CD4-positive, alpha-beta T cell treated with Interleukin-21 for 1 hour (primary cell): ENCODE data around the gene RAB3GAP1.

Source experiments
- DNase-seq: peaks from one replicate; pipeline ENCODE4 v3.0.0-alpha.2; 2020

Gene RAB3GAP1

GRCh38 chr2:135164431-135164830, 112.3 kb downstream of the RAB3GAP1 start:
- DNase-seq: no peak

- DNase-seq: no peak
Observed at GRCh38 chr2:135167273-135167672, 115.2 kb downstream of the RAB3GAP1 start.

- no peak for DNase-seq
Observed at GRCh38 chr2:135168204-135168856, 116.2 kb downstream of the RAB3GAP1 start.

- no peak for DNase-seq
Observed at GRCh38 chr2:135169900-135170753, 118.0 kb downstream of the RAB3GAP1 start.

GRCh38 chr2:135174049-135174809, 122.1 kb downstream of the RAB3GAP1 start:
- no peak for DNase-seq

GRCh38 chr2:135174810-135175093, 122.7 kb downstream of the RAB3GAP1 start:
- no peak for DNase-seq

GRCh38 chr2:135175177-135175576, 123.1 kb downstream of the RAB3GAP1 start:
- DNase-seq: no peak

GRCh38 chr2:135179689-135180088, 127.6 kb downstream of the RAB3GAP1 start:
- no peak for DNase-seq

GRCh38 chr2:135182190-135182589, 130.1 kb downstream of the RAB3GAP1 start:
- DNase-seq: no peak

- DNase-seq: no peak
Observed at GRCh38 chr2:135182601-135183000, 130.5 kb downstream of the RAB3GAP1 start.

- no peak for DNase-seq
Observed at GRCh38 chr2:135183822-135184221, 131.7 kb downstream of the RAB3GAP1 start.

GRCh38 chr2:135186054-135186453, 134.0 kb downstream of the RAB3GAP1 start:
- DNase-seq: no peak

- DNase-seq: no peak
Observed at GRCh38 chr2:135187270-135187669, 135.2 kb downstream of the RAB3GAP1 start.

- DNase-seq: no peak
Observed at GRCh38 chr2:135189148-135189547, 137.1 kb downstream of the RAB3GAP1 start.

- DNase-seq: no peak
Observed at GRCh38 chr2:135190799-135191198, 138.7 kb downstream of the RAB3GAP1 start.

GRCh38 chr2:135198481-135198880, 146.4 kb downstream of the RAB3GAP1 start:
- no peak for DNase-seq

- DNase-seq: no peak
Observed at GRCh38 chr2:135202751-135203150, 150.7 kb downstream of the RAB3GAP1 start.

- DNase-seq: no peak
Observed at GRCh38 chr2:135203944-135204343, 151.9 kb downstream of the RAB3GAP1 start.

GRCh38 chr2:135208016-135208415, 155.9 kb downstream of the RAB3GAP1 start:
- no peak for DNase-seq

GRCh38 chr2:135212757-135213156, 160.7 kb downstream of the RAB3GAP1 start:
- DNase-seq: no peak

- DNase-seq: no peak
Observed at GRCh38 chr2:135218426-135218825, 166.3 kb downstream of the RAB3GAP1 start.

GRCh38 chr2:135219226-135219625, 167.1 kb downstream of the RAB3GAP1 start:
- no peak for DNase-seq
